NCI-H1436 treated with DMSO at 0.1 percent for 48 hours (cell line): ENCODE results near the gene AGMAT.
A peak's percentile ranks its signal among the peaks of the same experiment; 100 is the strongest.

Experiments used
- DNase-seq: peaks from one replicate; lab custom pipeline; 2025; lab: John Stamatoyannopoulos, UW

AGMAT gene

GRCh38 chr1:15584489-15585363 lies at the start of gene AGMAT:
TSS of gene AGMAT (minus strand) at chr1:15585051. CDS start at chr1:15584967, 84 bp downstream.
- DNase-seq = no peak

GRCh38 chr1:15633756-15634420 lies 49.0 kb upstream of the AGMAT start:
- DNase-seq = no peak

GRCh38 chr1:15628003-15628402 lies 43.2 kb upstream of the AGMAT start:
- no peak for DNase-seq

GRCh38 chr1:15627343-15627988 lies 42.6 kb upstream of the AGMAT start:
- DNase-seq = no peak

- DNase-seq = no peak
These were observed 41.6 kb upstream of the AGMAT start for GRCh38 chr1:15626269-15626950.

GRCh38 chr1:15625056-15625917 lies 40.4 kb upstream of the AGMAT start:
- DNase-seq = no peak

GRCh38 chr1:15624133-15624714 lies 39.4 kb upstream of the AGMAT start:
- no peak for DNase-seq

- no peak for DNase-seq
These were observed 38.6 kb upstream of the AGMAT start for GRCh38 chr1:15623435-15623834.

- no peak for DNase-seq
These were observed 38.0 kb upstream of the AGMAT start for GRCh38 chr1:15622712-15623373.

- no peak for DNase-seq
These were observed 37.1 kb upstream of the AGMAT start for GRCh38 chr1:15621975-15622374.

- DNase-seq = no peak
These were observed 36.2 kb upstream of the AGMAT start for GRCh38 chr1:15620902-15621682.

GRCh38 chr1:15620155-15620545 lies 35.3 kb upstream of the AGMAT start:
- no peak for DNase-seq

- DNase-seq = no peak
These were observed 34.0 kb upstream of the AGMAT start for GRCh38 chr1:15618655-15619525.

GRCh38 chr1:15618077-15618654 lies 33.3 kb upstream of the AGMAT start:
- no peak for DNase-seq

GRCh38 chr1:15617173-15618076 lies 32.6 kb upstream of the AGMAT start, which contains the start of gene DDI2:
TSS of gene DDI2 (plus strand) at chr1:15617458. CDS start at chr1:15617671, 213 bp downstream.
- peak; percentile 81 for DNase-seq

GRCh38 chr1:15616373-15617172 lies 31.7 kb upstream of the AGMAT start:
- no peak for DNase-seq
